ENCODE measurements around the gene GTSE1. TPM values are rescaled to one million over a fixed set of nuclear protein-coding genes. Genes with fewer than 3 reads are reported as not detected.

GTSE1 gene
- total RNA-seq, 1 donor from 2014 or later: 16.7 TPM

DNA sequence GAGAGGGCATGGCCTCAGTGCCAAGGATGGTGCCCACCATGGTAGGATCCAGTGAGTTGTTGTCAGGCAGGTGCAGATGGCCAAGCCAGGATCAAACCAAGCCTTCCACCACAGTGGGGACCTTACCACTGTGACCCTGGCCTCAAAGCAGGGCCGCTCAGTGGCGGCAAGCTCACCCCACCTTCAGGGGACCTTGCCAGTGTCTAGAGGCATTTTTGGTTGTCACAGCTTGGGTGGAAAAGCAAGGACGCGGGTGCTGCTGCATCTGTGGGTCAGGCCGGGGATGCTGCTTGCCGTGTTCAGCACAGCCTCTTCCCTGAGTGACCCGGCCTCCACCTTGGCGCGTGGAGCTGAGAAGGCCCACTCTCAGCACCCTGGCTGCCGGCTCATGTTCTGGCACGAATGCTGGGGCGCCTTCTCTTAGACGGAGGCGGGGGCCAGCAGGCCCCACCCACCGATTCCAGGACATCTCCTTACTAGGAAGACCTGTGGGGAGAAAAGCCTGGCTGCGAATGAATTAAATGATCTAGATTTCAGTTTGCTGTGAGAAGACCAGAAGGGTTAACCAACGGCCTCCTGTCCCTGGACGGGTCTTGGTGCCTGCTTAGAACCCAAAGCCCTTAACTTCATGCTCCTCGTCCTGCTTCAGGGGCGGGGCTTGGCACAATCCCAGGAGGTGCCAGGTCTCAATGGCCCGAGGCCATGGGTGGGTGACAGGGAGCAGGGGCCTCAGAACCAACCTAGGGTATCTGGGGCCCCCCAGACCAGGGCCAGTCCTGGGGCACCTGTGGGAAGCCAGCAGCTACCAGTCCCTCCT is 57.7 kb downstream of the GTSE1 start:
- peaks cover 2% of the 10 kb centered on the region for H3K4me1 Mint-ChIP-seq
- DNase-seq (ENCODE audit: low spot score in 2 of 2, unreplicated experiment in 2 of 2): no peak
- no peaks in the 10 kb centered on the region for H3K27me3 Mint-ChIP-seq (ENCODE audit: low read depth)
- TF ChIP-seq CTCF (IDR thresholded peaks at IDR 0.05; ENCODE audit: unreplicated experiment): no peak
- H3K36me3 Mint-ChIP-seq: peaks cover 31% of the 10 kb centered on the region
- no peak overlapping the region for H3K4me3 Mint-ChIP-seq
- no peaks in the 10 kb centered on the region for H3K9me3 Mint-ChIP-seq
- H3K27ac Mint-ChIP-seq: no peak overlapping the region

- no peak overlapping the region for H3K27ac Mint-ChIP-seq
- TF ChIP-seq CTCF (IDR thresholded peaks at IDR 0.05; ENCODE audit: unreplicated experiment): no peak
- no peak overlapping the region for H3K4me3 Mint-ChIP-seq
- H3K36me3 Mint-ChIP-seq: peaks cover 36% of the 10 kb centered on the region
- no peaks in the 10 kb centered on the region for H3K9me3 Mint-ChIP-seq
- no peaks in the 10 kb centered on the region for H3K27me3 Mint-ChIP-seq (ENCODE audit: low read depth)
- no peak for DNase-seq (ENCODE audit: low spot score in 2 of 2, unreplicated experiment in 2 of 2)
- H3K4me1 Mint-ChIP-seq: peaks cover 2% of the 10 kb centered on the region
Measured at GRCh38 chr22:46354993-46355305, 58.3 kb downstream of the GTSE1 start.

DNA sequence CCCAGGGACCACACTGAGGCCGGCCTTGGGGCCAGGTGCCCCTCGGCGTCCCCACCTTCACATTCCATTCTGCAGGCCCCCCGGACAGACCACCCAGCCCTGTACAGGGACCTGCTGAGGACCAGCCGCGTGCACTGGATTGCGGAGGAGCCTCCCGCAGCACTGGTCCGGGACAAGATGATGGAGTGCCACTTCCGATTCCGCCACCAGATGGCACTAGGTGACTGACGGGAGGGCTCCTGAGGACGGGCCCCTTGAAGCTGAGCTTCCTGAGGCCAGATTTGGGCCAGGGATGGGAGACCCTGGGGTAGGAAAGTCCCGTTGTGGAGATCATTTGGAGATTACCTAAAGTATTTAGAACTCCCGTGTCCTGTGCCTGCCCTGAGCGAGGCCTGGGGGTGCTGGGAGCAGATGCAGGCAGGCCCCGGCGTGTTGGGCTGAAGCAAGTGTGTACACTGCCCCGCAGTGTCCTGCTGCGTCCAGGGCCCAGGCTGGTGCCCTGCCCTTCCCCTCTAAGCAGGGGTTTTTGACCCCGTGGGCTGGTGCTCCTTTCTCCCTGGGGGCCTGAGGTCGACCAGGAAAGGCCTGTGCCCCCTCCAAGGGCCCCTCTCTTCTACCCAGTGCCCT is 58.8 kb downstream of the GTSE1 start:
- Mint-ChIP-seq H3K27ac (peak overlapping the region; percentile 41), H3K36me3 (peaks cover 42% of the 10 kb centered on the region), H3K27me3 (ENCODE audit: low read depth) (no peaks in the 10 kb centered on the region), H3K4me3 (no peak overlapping the region), H3K9me3 (peaks cover 4% of the 10 kb centered on the region), H3K4me1 (peaks cover 2% of the 10 kb centered on the region)
- peak; percentile 77 for TF ChIP-seq CTCF (IDR thresholded peaks at IDR 0.05; ENCODE audit: unreplicated experiment)
- peak in 1 of 2 experiments; percentile 79 for DNase-seq (ENCODE audit: low spot score in 2 of 2, unreplicated experiment in 2 of 2)

GRCh38 chr22:46355996-46356471 is 59.4 kb downstream of the GTSE1 start:
- Mint-ChIP-seq H3K4me1 (peaks cover 2% of the 10 kb centered on the region), H3K36me3 (peaks cover 39% of the 10 kb centered on the region), H3K27me3 (ENCODE audit: low read depth) (no peaks in the 10 kb centered on the region), H3K27ac (no peak overlapping the region), H3K4me3 (no peak overlapping the region), H3K9me3 (peaks cover 7% of the 10 kb centered on the region)
- TF ChIP-seq CTCF (IDR thresholded peaks at IDR 0.05; ENCODE audit: unreplicated experiment): no peak
- no peak for DNase-seq (ENCODE audit: low spot score in 2 of 2, unreplicated experiment in 2 of 2)

DNA sequence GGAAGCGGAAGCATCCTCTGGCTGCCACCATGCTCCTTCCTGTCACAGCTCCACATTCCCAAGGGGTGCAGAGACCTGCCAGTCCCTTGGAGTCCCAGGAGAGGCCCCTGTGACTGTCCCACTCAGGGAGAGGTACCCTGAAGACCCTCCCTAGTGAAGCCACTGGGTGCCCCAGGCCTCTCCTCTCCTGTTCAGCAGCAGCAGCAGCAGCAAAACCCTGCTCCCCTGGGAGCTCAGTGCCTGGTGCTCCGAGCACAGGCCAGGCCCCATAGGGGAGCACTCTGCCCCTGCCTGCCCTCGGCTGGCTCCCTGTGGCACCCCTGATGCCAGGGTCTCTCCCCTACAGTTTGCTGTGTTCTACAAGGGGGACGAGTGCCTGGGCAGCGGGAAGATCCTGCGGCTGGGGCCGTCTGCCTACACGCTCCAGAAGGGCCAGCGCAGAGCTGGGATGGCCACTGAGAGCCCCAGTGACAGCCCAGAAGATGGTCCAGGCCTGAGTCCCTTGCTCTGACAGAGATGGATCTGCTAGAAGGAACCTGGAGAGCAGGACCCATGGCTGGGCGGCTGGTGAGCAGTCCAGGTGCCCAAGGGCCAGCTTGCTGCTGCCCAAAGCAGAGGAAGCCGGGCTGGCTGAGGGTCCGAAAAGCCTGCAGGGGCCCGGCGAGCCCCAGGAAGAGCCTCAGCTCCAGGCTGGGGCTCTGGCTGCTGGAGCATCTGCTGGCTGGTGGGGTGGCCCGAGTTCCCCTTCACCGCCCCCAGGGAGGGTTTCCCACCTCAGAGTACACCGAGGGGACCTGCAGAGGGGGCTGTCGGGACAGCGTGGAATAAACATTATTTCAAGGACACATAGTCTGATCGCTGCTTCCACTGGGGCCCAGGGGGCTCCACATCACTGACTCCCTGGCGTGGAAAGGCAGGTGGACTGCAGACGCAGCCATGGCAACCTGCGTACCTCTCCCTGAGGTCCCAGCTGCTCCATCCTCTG is 60.1 kb downstream of the GTSE1 start:
- peaks cover 7% of the 10 kb centered on the region for H3K9me3 Mint-ChIP-seq
- H3K27me3 Mint-ChIP-seq (ENCODE audit: low read depth): no peaks in the 10 kb centered on the region
- no peak for DNase-seq (ENCODE audit: low spot score in 2 of 2, unreplicated experiment in 2 of 2)
- no peak overlapping the region for H3K4me3 Mint-ChIP-seq
- H3K27ac Mint-ChIP-seq: no peak overlapping the region
- H3K4me1 Mint-ChIP-seq: peaks cover 2% of the 10 kb centered on the region
- no peak for TF ChIP-seq CTCF (IDR thresholded peaks at IDR 0.05; ENCODE audit: unreplicated experiment)
- peaks cover 45% of the 10 kb centered on the region for H3K36me3 Mint-ChIP-seq

Measured in mesothelial cell of epicardium (in vitro differentiated cells).